ENCODE data around the gene TOX2. TPM values are rescaled to one million over a fixed set of nuclear protein-coding genes. Genes with fewer than 3 reads are reported as not detected.

Gene TOX2, protein sequence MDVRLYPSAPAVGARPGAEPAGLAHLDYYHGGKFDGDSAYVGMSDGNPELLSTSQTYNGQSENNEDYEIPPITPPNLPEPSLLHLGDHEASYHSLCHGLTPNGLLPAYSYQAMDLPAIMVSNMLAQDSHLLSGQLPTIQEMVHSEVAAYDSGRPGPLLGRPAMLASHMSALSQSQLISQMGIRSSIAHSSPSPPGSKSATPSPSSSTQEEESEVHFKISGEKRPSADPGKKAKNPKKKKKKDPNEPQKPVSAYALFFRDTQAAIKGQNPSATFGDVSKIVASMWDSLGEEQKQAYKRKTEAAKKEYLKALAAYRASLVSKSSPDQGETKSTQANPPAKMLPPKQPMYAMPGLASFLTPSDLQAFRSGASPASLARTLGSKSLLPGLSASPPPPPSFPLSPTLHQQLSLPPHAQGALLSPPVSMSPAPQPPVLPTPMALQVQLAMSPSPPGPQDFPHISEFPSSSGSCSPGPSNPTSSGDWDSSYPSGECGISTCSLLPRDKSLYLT
- total RNA-seq, result 0.97 and 1.7 TPM in 2 replicates

DNA sequence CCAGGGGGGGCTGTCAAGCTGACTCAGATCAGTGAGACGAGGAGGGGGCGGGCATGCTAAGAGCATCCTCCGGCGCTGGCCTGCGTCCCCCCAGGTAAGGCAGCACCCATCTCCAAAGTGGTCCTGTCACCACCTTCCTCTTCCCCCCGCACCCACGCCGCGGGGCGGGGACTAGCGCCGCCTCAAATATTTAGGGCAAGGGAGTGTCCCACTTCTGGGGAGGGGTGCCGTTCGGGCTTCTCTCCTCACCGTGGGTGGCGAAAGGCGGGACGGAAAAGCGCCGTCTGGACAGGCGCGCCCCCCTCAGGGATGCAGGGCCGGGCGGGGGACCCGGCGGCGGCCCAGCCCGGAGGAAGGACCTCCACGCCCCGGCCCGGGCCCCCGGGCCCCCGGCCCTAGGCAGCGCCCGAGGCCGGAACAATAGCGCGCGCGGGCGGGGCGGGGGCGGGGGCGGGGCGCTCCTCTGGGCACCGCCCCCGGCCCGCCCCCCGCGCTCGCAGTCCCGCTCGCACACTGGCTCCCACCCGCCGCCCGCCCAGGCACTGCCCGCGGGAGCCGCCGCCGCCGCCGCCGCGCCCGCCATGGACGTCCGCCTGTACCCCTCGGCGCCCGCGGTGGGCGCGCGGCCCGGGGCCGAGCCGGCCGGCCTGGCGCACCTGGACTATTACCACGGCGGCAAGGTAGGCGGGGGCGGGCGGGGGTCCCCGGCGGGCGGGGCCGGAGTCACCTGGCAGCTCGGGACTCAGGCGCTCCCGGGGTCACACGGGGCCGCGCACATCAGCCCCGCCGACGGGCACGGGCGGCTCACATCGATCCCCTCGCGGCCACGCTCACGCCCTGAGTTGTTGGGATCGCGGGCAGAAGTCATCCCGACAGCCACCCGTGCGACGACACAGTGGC lies at the start of gene TOX2:
TOX2 (plus strand) TSS at position 542 of the 900 bp plus-strand sequence; CDS start at position 582, 40 bp downstream.

Other genes with a start within 250 kb of the TOX2 start
- gene MYBL2, start 247.7 kb upstream of the TOX2 start, total RNA-seq, result 15.2 and 17.3 TPM in 2 replicates
- gene GTSF1L, start 187.8 kb upstream of the TOX2 start, total RNA-seq, result not detected in 2 replicates